DND-41 (cell line): Measurements from ENCODE around the gene ABCA7.

Experiments
- CTCF ChIP-seq: IDR thresholded peaks from 2 replicates; pipeline ENCODE4 v1.5.1; 2012; ENCODE audit warnings: borderline replicate concordance, low read length, moderate library complexity, mild to moderate bottlenecking; ENCODE audit not compliant: poor library complexity, severe bottlenecking; ENCODE audit errors: extremely low read depth
- EZH2 ChIP-seq: IDR thresholded peaks from 3 replicates; pipeline ENCODE4 v1.6.1; 2012; ENCODE audit warnings: borderline replicate concordance, low read depth, mild to moderate bottlenecking, moderate library complexity, low read length, inconsistent platforms; ENCODE audit not compliant: severe bottlenecking

- TF ChIP-seq CTCF, result no peak
- TF ChIP-seq EZH2, result no peak
These were observed 43.7 kb upstream of the ABCA7 start for GRCh38 chr19:996051-996838.
